Measurements from ENCODE around the gene HPSE2.

The HPSE2 gene

DNA sequence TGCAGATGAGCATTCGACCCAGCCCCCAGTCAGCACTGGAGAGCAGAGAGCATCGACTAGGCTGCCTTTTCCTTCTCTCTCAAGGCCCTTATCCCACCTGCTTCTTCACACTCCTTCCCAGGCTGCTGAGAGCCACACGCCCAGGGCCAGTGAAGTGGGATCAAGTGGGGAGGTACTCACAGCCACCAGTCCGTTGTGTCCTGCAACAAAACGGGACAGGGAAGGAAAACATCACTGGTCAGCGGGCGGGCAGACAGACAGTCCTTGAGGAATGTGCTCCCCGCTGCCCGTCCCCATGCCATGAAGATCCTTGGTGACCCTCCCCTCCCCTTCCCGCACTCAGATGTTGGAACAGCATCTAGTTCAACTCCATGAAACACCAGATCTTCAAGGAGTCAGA lies 824.9 kb downstream of the HPSE2 start:
- no peak for DNase-seq (ENCODE audit: low spot score)

DNA sequence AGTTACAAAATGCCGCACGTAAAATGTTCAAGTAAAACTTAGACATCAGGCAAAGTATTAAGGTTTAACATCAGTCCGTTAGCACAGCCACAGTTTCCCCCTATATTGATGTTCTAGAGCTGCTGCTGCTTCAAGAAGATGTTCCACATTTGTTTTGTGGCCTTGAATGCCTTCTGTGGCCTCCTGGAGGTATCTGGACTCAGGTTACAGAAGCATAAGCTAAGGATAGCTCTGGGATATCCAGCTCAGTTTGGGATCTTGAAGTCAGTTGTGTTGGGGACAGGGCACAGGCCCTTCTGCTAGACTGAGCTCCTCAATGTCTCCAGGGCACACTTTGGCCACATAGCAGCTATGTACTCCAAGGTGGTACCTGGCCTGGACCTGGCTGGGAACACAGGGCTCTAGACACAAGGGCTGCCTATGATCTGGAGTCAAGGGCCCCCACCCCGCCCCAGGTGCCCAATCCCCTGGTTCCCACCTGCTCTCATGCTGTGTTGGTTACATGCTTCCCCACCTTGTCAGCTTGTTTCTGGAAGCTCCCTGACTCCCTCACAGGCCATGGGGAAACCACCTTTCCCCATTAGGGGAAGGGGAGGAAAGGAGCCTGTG lies 825.4 kb downstream of the HPSE2 start:
- no peak for DNase-seq (ENCODE audit: low spot score)

DNA sequence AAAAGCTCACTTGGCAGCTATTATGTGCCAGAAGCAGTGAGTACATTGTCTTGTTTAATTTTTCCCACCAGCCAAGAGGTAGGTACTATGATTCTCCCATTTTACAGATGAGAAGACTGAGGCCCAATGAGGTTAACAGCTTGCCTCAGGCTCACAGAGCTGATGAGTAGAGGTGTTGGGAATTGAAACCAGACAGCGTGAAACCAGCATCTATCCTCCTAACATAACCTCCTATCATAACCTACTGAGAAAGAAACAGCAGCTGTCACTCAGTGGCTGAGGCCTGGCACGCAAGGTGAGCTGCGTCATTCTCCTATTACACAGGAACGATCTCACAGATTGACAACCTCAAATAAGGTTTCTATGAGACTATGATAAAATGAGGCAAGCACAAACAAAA lies 826.9 kb downstream of the HPSE2 start:
- DNase-seq (ENCODE audit: low spot score) = no peak

DNA sequence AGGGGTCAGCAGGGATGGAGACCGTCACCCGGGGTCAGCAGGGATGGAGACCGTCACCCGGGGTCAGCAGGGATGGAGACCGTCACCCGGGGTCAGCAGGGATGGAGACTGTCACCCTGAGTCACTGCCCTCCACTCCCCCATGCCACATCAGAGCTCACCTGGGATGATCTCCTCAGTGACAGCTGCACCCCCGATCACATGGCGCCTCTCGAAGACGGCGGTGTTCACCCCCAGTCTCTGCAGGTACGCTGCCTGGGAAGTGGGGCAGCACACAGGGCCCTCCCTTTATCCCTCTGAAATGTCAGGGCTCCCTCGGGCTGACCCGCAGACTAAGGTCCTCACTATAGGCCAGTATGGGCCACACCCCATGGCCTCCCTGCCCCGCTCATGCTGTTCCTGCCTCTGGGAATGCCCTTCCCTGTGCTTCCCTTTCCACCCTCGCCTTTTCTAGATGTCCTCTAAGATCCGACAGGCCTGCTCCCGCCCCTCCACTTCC lies 827.9 kb downstream of the HPSE2 start:
- no peak for DNase-seq (ENCODE audit: low spot score)
